IPS-NIHi11 (cell line): ENCODE results near the gene CHCHD6.

Source experiments
- DNase-seq: peaks from one replicate; pipeline ENCODE4 v3.0.0; 2012; ENCODE audit warnings: mixed read lengths, low spot score

The CHCHD6 gene

GRCh38 chr3:126896968-126897367 lies 192.9 kb downstream of the CHCHD6 start:
- DNase-seq = no peak

- DNase-seq = no peak
Measured at GRCh38 chr3:126897943-126898342, 193.9 kb downstream of the CHCHD6 start.

- no peak for DNase-seq
Measured at GRCh38 chr3:126900859-126901540, 197.0 kb downstream of the CHCHD6 start.

- DNase-seq = no peak
Measured at GRCh38 chr3:126901631-126902030, 197.6 kb downstream of the CHCHD6 start.

- no peak for DNase-seq
Measured at GRCh38 chr3:126903521-126903920, 199.5 kb downstream of the CHCHD6 start.

GRCh38 chr3:126907557-126907956 lies 203.5 kb downstream of the CHCHD6 start:
- no peak for DNase-seq

- no peak for DNase-seq
Measured at GRCh38 chr3:126908752-126909275, 204.8 kb downstream of the CHCHD6 start.

GRCh38 chr3:126910231-126910630 lies 206.2 kb downstream of the CHCHD6 start:
- no peak for DNase-seq

GRCh38 chr3:126911162-126912026 lies 207.4 kb downstream of the CHCHD6 start:
- DNase-seq = peak; percentile 29

GRCh38 chr3:126912027-126912422 lies 208.0 kb downstream of the CHCHD6 start:
- no peak for DNase-seq

GRCh38 chr3:126912491-126913195 lies 208.6 kb downstream of the CHCHD6 start:
- no peak for DNase-seq

- DNase-seq = no peak
Measured at GRCh38 chr3:126913524-126913923, 209.5 kb downstream of the CHCHD6 start.

- no peak for DNase-seq
Measured at GRCh38 chr3:126914226-126914625, 210.2 kb downstream of the CHCHD6 start.

- DNase-seq = no peak
Measured at GRCh38 chr3:126915015-126915414, 211.0 kb downstream of the CHCHD6 start.

- DNase-seq = no peak
Measured at GRCh38 chr3:126916546-126916945, 212.5 kb downstream of the CHCHD6 start.

- DNase-seq = no peak
Measured at GRCh38 chr3:126917232-126917804, 213.3 kb downstream of the CHCHD6 start.

- no peak for DNase-seq
Measured at GRCh38 chr3:126918355-126918821, 214.3 kb downstream of the CHCHD6 start.

- no peak for DNase-seq
Measured at GRCh38 chr3:126921085-126921824, 217.2 kb downstream of the CHCHD6 start.

- DNase-seq = no peak
Measured at GRCh38 chr3:126922466-126922865, 218.4 kb downstream of the CHCHD6 start.

- no peak for DNase-seq
Measured at GRCh38 chr3:126923423-126923822, 219.4 kb downstream of the CHCHD6 start.

GRCh38 chr3:126923895-126924294 lies 219.9 kb downstream of the CHCHD6 start:
- no peak for DNase-seq
